ENCODE results near the gene TP63.

The TP63 gene

GRCh38 chr3:189824629-189825312 is 193.6 kb downstream of the TP63 start:
- no peak for DNase-seq

- no peak for DNase-seq
Observed at GRCh38 chr3:189826566-189826965, 195.4 kb downstream of the TP63 start.

GRCh38 chr3:189827108-189827507 is 195.9 kb downstream of the TP63 start:
- DNase-seq: no peak

GRCh38 chr3:189830401-189830800 is 199.2 kb downstream of the TP63 start:
- no peak for DNase-seq

GRCh38 chr3:189833266-189833665 is 202.1 kb downstream of the TP63 start:
- no peak for DNase-seq

- DNase-seq: no peak
Observed at GRCh38 chr3:189833996-189834395, 202.8 kb downstream of the TP63 start.

- no peak for DNase-seq
Observed at GRCh38 chr3:189834462-189834861, 203.3 kb downstream of the TP63 start.

GRCh38 chr3:189836795-189837194 is 205.6 kb downstream of the TP63 start:
- no peak for DNase-seq

GRCh38 chr3:189838291-189838690 is 207.1 kb downstream of the TP63 start:
- DNase-seq: peak; percentile 3

GRCh38 chr3:189839576-189839975 is 208.4 kb downstream of the TP63 start:
- DNase-seq: no peak

GRCh38 chr3:189841473-189842205 is 210.4 kb downstream of the TP63 start:
- no peak for DNase-seq

GRCh38 chr3:189842681-189843602 is 211.8 kb downstream of the TP63 start:
- DNase-seq: no peak

- DNase-seq: no peak
Observed at GRCh38 chr3:189845069-189845468, 213.9 kb downstream of the TP63 start.

- no peak for DNase-seq
Observed at GRCh38 chr3:189848395-189849040, 217.3 kb downstream of the TP63 start.

- no peak for DNase-seq
Observed at GRCh38 chr3:189849262-189849661, 218.1 kb downstream of the TP63 start.

- no peak for DNase-seq
Observed at GRCh38 chr3:189851682-189852081, 220.5 kb downstream of the TP63 start.

GRCh38 chr3:189853906-189854305 is 222.7 kb downstream of the TP63 start:
- no peak for DNase-seq

- no peak for DNase-seq
Observed at GRCh38 chr3:189860296-189860695, 229.1 kb downstream of the TP63 start.

GRCh38 chr3:189862385-189862998 is 231.3 kb downstream of the TP63 start:
- no peak for DNase-seq

GRCh38 chr3:189863031-189863430 is 231.8 kb downstream of the TP63 start:
- no peak for DNase-seq

GRCh38 chr3:189868061-189868460 is 236.9 kb downstream of the TP63 start:
- no peak for DNase-seq

- no peak for DNase-seq
Observed at GRCh38 chr3:189869165-189869564, 238.0 kb downstream of the TP63 start.

- no peak for DNase-seq
Observed at GRCh38 chr3:189871418-189871817, 240.2 kb downstream of the TP63 start.

Measured in hematopoietic multipotent progenitor cell treated with erythropoietin and hydrocortisone succinate and interleukin-3 and kit ligand, for 6 days (in vitro differentiated cells).